Astrocyte of the spinal cord (primary cell): ENCODE results near the gene TRPC1.
A peak's percentile ranks its signal among the peaks of the same experiment; 100 is the strongest.
"Not testable (repeated sequence)": the region's sequence is repeated elsewhere in the genome, so short reads cannot be mapped to it uniquely, and the experiment has no call there.

ENCODE experiments used
- DNase-seq: peaks from one replicate; pipeline ENCODE4 v3.0.0; 2011; ENCODE audit warnings: low read depth, low spot score
- H3K4me3 ChIP-seq: 2 replicates; pipeline ENCODE4 v1.5.1; 2011; ENCODE audit warnings: low read depth, mild to moderate bottlenecking, low read length, moderate library complexity
- CTCF ChIP-seq: IDR thresholded peaks from 2 replicates; pipeline ENCODE4 v1.5.1; 2012; ENCODE audit warnings: low read depth, mild to moderate bottlenecking, low read length, inconsistent platforms
- in situ Hi-C: cut with HindIII; loops from 2 replicates; pipeline ENCODE4 v1.10.0; 2017; ENCODE audit warnings: low sequenced_read_pairs

The TRPC1 gene

GRCh38 chr3:142694225-142694624, 29.6 kb upstream of the TRPC1 start:
- TF ChIP-seq CTCF = no peak
- no peak for DNase-seq
- H3K4me3 ChIP-seq = no peak overlapping the region
- in situ Hi-C loops = no loop called here

- in situ Hi-C loops = no loop called here
These were observed 18.6 kb upstream of the TRPC1 start for GRCh38 chr3:142705198-142705597.

GRCh38 chr3:142706321-142707127, 17.3 kb upstream of the TRPC1 start:
- DNase-seq = no peak
- TF ChIP-seq CTCF = no peak
- in situ Hi-C loops = no loop called here
- H3K4me3 ChIP-seq = no peak overlapping the region

More at GRCh38 chr3:142705198-142705597, 18.6 kb upstream of the TRPC1 start:
- DNase-seq = no peak
- H3K4me3 ChIP-seq = no peak overlapping the region
- no peak for TF ChIP-seq CTCF

- no peak for DNase-seq
These were observed 14.6 kb upstream of the TRPC1 start for GRCh38 chr3:142709207-142709606.

GRCh38 chr3:142714882-142715281, 9.0 kb upstream of the TRPC1 start:
- DNase-seq, H3K4me3 ChIP-seq, in situ Hi-C loops: not testable (repeated sequence)

More at GRCh38 chr3:142709207-142709606, 14.6 kb upstream of the TRPC1 start:
- TF ChIP-seq CTCF = no peak
- in situ Hi-C loops = no loop called here
- no peak overlapping the region for H3K4me3 ChIP-seq

GRCh38 chr3:142716102-142716501, 7.7 kb upstream of the TRPC1 start:
- DNase-seq = no peak
- in situ Hi-C loops = no loop called here
- no peak for TF ChIP-seq CTCF
- H3K4me3 ChIP-seq = no peak overlapping the region

GRCh38 chr3:142723665-142723967, 218 bp upstream of the TRPC1 start:
- H3K4me3 ChIP-seq = peak overlapping the region; percentile 85
- DNase-seq = no peak
- in situ Hi-C loops = no loop called here
- no peak for TF ChIP-seq CTCF
